Right lobe of liver (tissue), 6 donors: ENCODE data around the gene LTBP1. TPM values are rescaled to one million over a fixed set of nuclear protein-coding genes. Genes with fewer than 3 reads are reported as not detected.
A peak's percentile ranks its signal among the peaks of the same experiment; 100 is the strongest.

Experiments used
- ATAC-seq, 4 donors: fragments of 200-7000 bp; cut with Tn5 transposase; one replicate each; pipeline ENCODE4 v1.9.1; 2020; ENCODE audit warnings: mild to moderate bottlenecking in 4 of 4, moderate library complexity in 4 of 4
- DNase-seq, 3 donors: peaks; one replicate each; pipeline ENCODE4 v3.0.0-alpha.2; 2020
- H3K27ac ChIP-seq, 3 donors: fragments of 200-600 bp; one replicate each; pipeline ENCODE4 v1.8.0; 2022
- H3K27me3 ChIP-seq, 2 donors: fragments of 200-600 bp; one replicate each; pipeline ENCODE4 v1.8.0; 2022
- H3K36me3 ChIP-seq, 4 donors: fragments of 200-600 bp; sonication (generic) in 1 of 4; one replicate each; pipeline versions ENCODE4 v1.5.1 to v1.8.0; 2017 to 2022; ENCODE audit warnings: control low read depth in 1 of 4
- H3K4me1 ChIP-seq, 4 donors: fragments of 200-600 bp; sonication (generic) in 1 of 4; one replicate each; pipeline versions ENCODE4 v1.5.1 to v1.8.0; 2017 to 2022; ENCODE audit warnings: control low read depth in 1 of 4
- H3K4me3 ChIP-seq, 3 donors: fragments of 200-600 bp; one replicate each; pipeline ENCODE4 v1.8.0; 2022
- H3K9me3 ChIP-seq, 4 donors: fragments of 200-600 bp; sonication (generic) in 1 of 4; one replicate each; pipeline versions ENCODE4 v1.5.1 to v1.8.0; 2017 to 2022; ENCODE audit warnings: control low read depth in 1 of 4
- CTCF ChIP-seq, 4 donors: fragments of 200-600 bp in 3 of 4; fragments of 450-650 bp in 1 of 4; IDR thresholded peaks; one replicate each; pipeline versions ENCODE4 v1.5.1 to v1.8.0; 2016 to 2022; ENCODE audit warnings: antibody characterized with exemption in 4 of 4, mild to moderate bottlenecking in 2 of 4
- POLR2A ChIP-seq: fragments of 450-650 bp; IDR thresholded peaks from one replicate; pipeline ENCODE4 v1.6.1; 2017; ENCODE audit warnings: antibody characterized with exemption, mild to moderate bottlenecking
- WGBS: methylation state at CpG from one replicate; pipeline ENCODE4 v1.1.6; 2018; ENCODE audit warnings: low coverage, low lambda C conversion rate; ENCODE audit not compliant: insufficient coverage; ENCODE audit errors: missing lambda C conversion rate; 5-methylcytosine and 5-hydroxymethylcytosine counted together
- intact Hi-C, 2 donors: fragments of 100-400 bp; cut with DNase I; formaldehyde crosslinking; loops; one replicate each; pipeline versions ENCODE4 v1.11.2 to v1.14.1; 2022
- total RNA-seq, 6 experiments: library from RNA; depleted of rRNA in 2 of 6; stranded (reverse); fragments of >200 nt in 2 of 6; fragmentation: NEBNext Ultra II Directional in 3 of 6; extraction: Animal tissue kit (Norgen Biotek cat#: 25700) in 3 of 6; gene quantifications; one replicate each; pipeline versions ENCODE4 v1.1.0 to v1.2.4, GENCODE V29; 2016 to 2023
- donor health status: DM: no; HTN: yes; CAD: no.
- donor health status: DM: no; HTN: no; CAD: no.
- donor health status: DM: no; HTN: no; CAD: no.
- donor health status: DM: no; HTN: yes; CAD: no.
- donor health status: DM: no; HTN: yes; CAD: no.

LTBP1 gene
- total RNA-seq, 6 experiments from 2014 or later, result 5.4 to 14.2 (median 9.1) TPM

DNA sequence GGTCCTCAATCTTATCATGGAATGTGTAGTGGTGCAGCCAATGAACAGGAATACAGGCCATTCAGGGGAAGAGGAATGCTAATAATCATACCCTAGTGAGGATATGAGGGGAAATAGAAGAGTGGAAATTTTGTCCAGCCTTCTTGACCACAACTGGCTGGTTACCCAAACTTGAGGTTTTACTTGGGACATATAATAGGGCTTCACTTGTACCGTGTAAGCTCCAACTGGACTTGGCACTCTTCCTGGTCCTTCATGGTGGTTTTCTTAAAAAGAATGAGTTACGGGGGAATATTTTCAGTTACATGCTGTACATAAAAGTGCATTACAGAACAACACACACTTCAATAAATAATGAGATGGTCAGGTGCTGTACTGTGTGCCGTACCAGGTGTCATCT lies 294.8 kb downstream of the LTBP1 start:
- TF ChIP-seq POLR2A, result no peak
- no peak for TF ChIP-seq CTCF (IDR thresholded peaks at IDR 0.05)
- ATAC-seq (no peak), DNase-seq (no peak)
- 85% methylated on average over 3 of the region's 3 CpGs for WGBS
- H3K4me1 ChIP-seq, result peaks cover 0 to 10% (median 0%) of the 10 kb centered on the region in 4 donors
- no peaks in the 10 kb centered on the region for H3K27me3 ChIP-seq
- no peaks in the 10 kb centered on the region for H3K36me3 ChIP-seq
- H3K4me3 ChIP-seq, result no peak overlapping the region
- intact Hi-C loops, result no loop called here
- H3K9me3 ChIP-seq, result no peaks in the 10 kb centered on the region
- H3K27ac ChIP-seq, result no peak overlapping the region

GRCh38 chr2:33242845-33243244 lies 296.1 kb downstream of the LTBP1 start:
- H3K9me3 ChIP-seq, result no peaks in the 10 kb centered on the region
- peaks cover 0 to 18% (median 0%) of the 10 kb centered on the region in 4 donors for H3K4me1 ChIP-seq
- H3K27me3 ChIP-seq, result no peaks in the 10 kb centered on the region
- H3K27ac ChIP-seq, result no peak overlapping the region
- ATAC-seq (peak in 2 of 4 donors; percentile 45 to 54), DNase-seq (no peak)
- TF ChIP-seq POLR2A (no peak), CTCF (IDR thresholded peaks at IDR 0.05) (no peak)
- H3K4me3 ChIP-seq, result no peak overlapping the region
- WGBS, result 67% methylated on average over 1 of the region's 1 CpG
- no peaks in the 10 kb centered on the region for H3K36me3 ChIP-seq
- intact Hi-C loops, result no loop called here

DNA sequence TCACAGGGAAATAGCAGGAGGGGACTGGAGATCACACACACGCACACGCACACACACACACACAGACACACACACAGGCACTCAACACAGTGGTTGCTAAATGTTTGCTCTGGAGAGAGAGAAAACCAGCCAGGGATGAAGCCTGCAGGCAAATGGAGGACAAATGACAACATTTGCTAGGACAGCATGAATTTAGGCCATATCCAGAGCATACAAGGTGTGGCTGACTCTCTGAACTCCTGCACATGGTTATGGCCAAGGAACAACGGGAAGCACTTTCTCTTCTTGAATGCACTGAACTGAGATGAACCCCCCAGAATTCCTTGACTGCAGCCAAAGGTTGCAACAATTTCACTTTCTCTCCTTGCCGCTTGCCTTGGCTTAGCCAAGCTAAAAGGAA lies 299.7 kb downstream of the LTBP1 start:
- 54% methylated on average over 3 of the region's 4 CpGs for WGBS
- H3K27ac ChIP-seq, result peak overlapping the region in 1 of 3 donors; percentile 12
- no peaks in the 10 kb centered on the region for H3K27me3 ChIP-seq

DNA sequence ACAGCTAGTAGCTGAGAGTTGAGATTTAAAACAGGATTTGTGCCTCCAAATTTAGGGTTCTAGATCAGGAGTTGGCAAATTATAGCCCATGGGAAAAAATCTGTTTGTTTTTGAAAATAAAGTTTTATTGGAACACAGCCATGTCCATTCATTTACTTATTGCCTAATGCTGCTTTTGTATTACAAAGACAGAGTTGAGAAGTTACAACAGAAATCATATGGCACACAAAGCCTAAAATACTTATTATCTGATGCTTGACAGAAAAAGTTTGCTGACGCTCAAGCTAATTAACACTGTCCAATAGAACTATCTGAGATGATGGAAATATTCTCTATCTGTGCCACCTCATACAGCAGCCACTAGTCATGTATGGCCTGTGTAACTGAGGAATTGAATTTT lies 300.6 kb downstream of the LTBP1 start:
- peaks cover 0 to 18% (median 0%) of the 10 kb centered on the region in 4 donors for H3K4me1 ChIP-seq
- intact Hi-C loops, result no loop called here
- H3K27me3 ChIP-seq, result no peaks in the 10 kb centered on the region
- H3K4me3 ChIP-seq, result no peak overlapping the region
- DNase-seq (no peak), ATAC-seq (no peak)
- TF ChIP-seq CTCF (IDR thresholded peaks at IDR 0.05) (no peak), POLR2A (no peak)
- 83% methylated on average over 1 of the region's 1 CpG for WGBS
- H3K9me3 ChIP-seq, result no peaks in the 10 kb centered on the region
- no peak overlapping the region for H3K27ac ChIP-seq
- no peaks in the 10 kb centered on the region for H3K36me3 ChIP-seq

More for the DNA sequence above, 299.7 kb downstream of the LTBP1 start:
- Histone ChIP-seq H3K4me3 (no peak overlapping the region), H3K4me1 (peaks cover 0 to 18% (median 0%) of the 10 kb centered on the region in 4 donors), H3K9me3 (no peaks in the 10 kb centered on the region), H3K36me3 (no peaks in the 10 kb centered on the region)
- intact Hi-C loops, result no loop called here
- TF ChIP-seq POLR2A, result no peak
- TF ChIP-seq CTCF (IDR thresholded peaks at IDR 0.05), result no peak
- peak in 1 of 3 donors; percentile 63 for DNase-seq
- ATAC-seq, result peak; percentile 56 to 91 (median 72)
